ENCODE results near the gene TMEM123.

- TF ChIP-seq CTCF (IDR thresholded peaks at IDR 0.05; ENCODE audit: low read length) (peak; percentile 42; the same call in 1 of the 2 replicates), EZH2 (IDR thresholded peaks at IDR 0.05; ENCODE audit: borderline replicate concordance, low read length) (no peak)
Observed at GRCh38 chr11:102367364-102367763, 85.2 kb downstream of the TMEM123 start.

All from OCI-LY1 (cell line).